SK-MEL-5 (cell line): ENCODE data around the gene UMODL1. TPM values are rescaled to one million over a fixed set of nuclear protein-coding genes. Genes with fewer than 3 reads are reported as not detected.

Source experiments
- total RNA-seq: library from RNA; depleted of rRNA; stranded (reverse); fragments of >200 nt; shearing (Covaris generic); gene quantifications from 2 replicates; pipeline ENCODE4 v1.2.3, GENCODE V29; 2014; rRNA removed

Gene UMODL1
- total RNA-seq, 1 experiment from 2014 or later: not detected

Other genes starting within 250 kb of the UMODL1 start
- 3.6 and 4.2 TPM in 2 replicates for gene PRDM15, start 192.0 kb upstream of the UMODL1 start, total RNA-seq
- 0.32 and 0.42 TPM in 2 replicates for gene C2CD2, start 117.3 kb upstream of the UMODL1 start, total RNA-seq
- 6.2 TPM in 2 replicates for gene ZBTB21, start 61.0 kb upstream of the UMODL1 start, total RNA-seq
- gene ABCG1, start 147.8 kb downstream of the UMODL1 start, total RNA-seq: 0.21 TPM in 1 of 2 replicates, not detected in the other
- 0.13 and 0.16 TPM in 2 replicates for gene TFF3, start 244.1 kb downstream of the UMODL1 start, total RNA-seq